Kidney epithelial cell (primary cell): ENCODE measurements around the gene FOXI2. TPM values are rescaled to one million over a fixed set of nuclear protein-coding genes. Genes with fewer than 3 reads are reported as not detected.

Experiments
- DNase-seq: peaks from one replicate; pipeline ENCODE4 v3.0.0-alpha.2; 2010; ENCODE audit warnings: low read depth
- H3K27me3 ChIP-seq: 2 replicates; pipeline ENCODE4 v1.6.0; 2011; ENCODE audit warnings: low read length; ENCODE audit not compliant: control insufficient read depth, insufficient read depth
- H3K36me3 ChIP-seq: 2 replicates; pipeline ENCODE4 v1.5.1; 2011; ENCODE audit warnings: low read length; ENCODE audit not compliant: control insufficient read depth, insufficient read depth
- H3K4me3 ChIP-seq: 2 replicates; pipeline ENCODE4 v1.5.1; 2011; ENCODE audit warnings: low read depth, mild to moderate bottlenecking, control low read depth, low read length
- CTCF ChIP-seq: IDR thresholded peaks from 2 replicates; pipeline ENCODE4 v1.5.1; 2011; ENCODE audit warnings: mild to moderate bottlenecking, moderate library complexity, low read length, control low read depth, inconsistent platforms; ENCODE audit not compliant: insufficient read depth, poor library complexity, severe bottlenecking
- total RNA-seq: library from RNA; depleted of rRNA; stranded (reverse); fragments of >200 nt; gene quantifications from 2 replicates; pipeline ENCODE4 v1.2.3, GENCODE V29; 2015

The FOXI2 gene
- 0.21 and 0.34 TPM in 2 replicates for total RNA-seq

GRCh38 chr10:127736915-127737562 lies at the start of gene FOXI2:
Gene FOXI2, plus strand, starts transcription at chr10:127737185. Its CDS starts 89 bp downstream, at chr10:127737274.
- H3K36me3 ChIP-seq: no peaks in the 10 kb centered on the region
- no peak within 1 kb of the TSS for H3K4me3 ChIP-seq
- H3K27me3 ChIP-seq: peaks cover 49% of the 10 kb centered on the region
- TF ChIP-seq CTCF: no peak
- DNase-seq: no peak

GRCh38 chr10:127687548-127687947 lies 49.4 kb upstream of the FOXI2 start:
- no peak overlapping the region for H3K4me3 ChIP-seq
- no peaks in the 10 kb centered on the region for H3K36me3 ChIP-seq
- TF ChIP-seq CTCF: no peak
- no peak for DNase-seq
- no peaks in the 10 kb centered on the region for H3K27me3 ChIP-seq

- no peak for TF ChIP-seq CTCF
- no peak overlapping the region for H3K4me3 ChIP-seq
- H3K36me3 ChIP-seq: no peaks in the 10 kb centered on the region
- no peaks in the 10 kb centered on the region for H3K27me3 ChIP-seq
- DNase-seq: no peak
Observed at GRCh38 chr10:127690176-127690835, 46.7 kb upstream of the FOXI2 start.

- no peaks in the 10 kb centered on the region for H3K36me3 ChIP-seq
- peak; percentile 56 for TF ChIP-seq CTCF
- DNase-seq: no peak
- H3K27me3 ChIP-seq: no peaks in the 10 kb centered on the region
- H3K4me3 ChIP-seq: no peak overlapping the region
Observed at GRCh38 chr10:127694580-127695193, 42.3 kb upstream of the FOXI2 start.

GRCh38 chr10:127695431-127695830 lies 41.6 kb upstream of the FOXI2 start:
- no peaks in the 10 kb centered on the region for H3K36me3 ChIP-seq
- TF ChIP-seq CTCF: no peak
- no peak overlapping the region for H3K4me3 ChIP-seq
- no peak for DNase-seq
- no peaks in the 10 kb centered on the region for H3K27me3 ChIP-seq

- DNase-seq: no peak
- no peak overlapping the region for H3K4me3 ChIP-seq
- no peak for TF ChIP-seq CTCF
- H3K36me3 ChIP-seq: no peaks in the 10 kb centered on the region
- H3K27me3 ChIP-seq: no peaks in the 10 kb centered on the region
Observed at GRCh38 chr10:127698886-127699285, 38.1 kb upstream of the FOXI2 start.
